ENCODE measurements around the gene ZNF90.

Gene ZNF90

DNA sequence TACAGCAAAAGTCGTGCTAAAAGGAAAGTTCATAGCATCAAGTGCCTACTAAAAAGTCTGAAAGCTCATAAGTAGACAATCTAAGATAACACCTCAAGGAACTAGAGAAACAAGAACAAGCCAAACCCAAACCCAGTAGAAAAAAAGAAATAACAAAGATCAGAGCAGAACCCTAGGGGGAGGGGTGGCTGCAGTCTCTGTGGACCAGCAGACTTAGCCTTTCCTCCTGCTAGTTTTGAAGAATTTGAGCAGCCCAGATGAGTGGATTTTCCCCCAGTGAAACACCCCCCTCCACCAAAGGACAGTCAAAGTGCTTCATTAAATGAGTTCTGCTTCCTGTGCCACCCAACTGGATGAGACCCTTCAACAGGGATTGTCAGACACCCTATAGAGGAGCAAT, 86.7 kb downstream of the ZNF90 start (continued):
- TF ChIP-seq BCL11B (tag by site-specific recombination; IDR thresholded peaks at IDR 0.05; ENCODE audit: low read depth) (no peak), ZIC2 (tag by site-specific recombination; IDR thresholded peaks at IDR 0.05) (no peak), ZNF426 (tag by site-specific recombination; IDR thresholded peaks at IDR 0.05) (no peak), ZNF785 (tag by site-specific recombination; IDR thresholded peaks at IDR 0.05) (no peak), ZNF555 (tag by site-specific recombination; conservative IDR thresholded peaks at IDR 0.05) (no peak), ZNF664 (tag by site-specific recombination; IDR thresholded peaks at IDR 0.05) (no peak), ZNF311 (tag by site-specific recombination; IDR thresholded peaks at IDR 0.05; ENCODE audit: borderline replicate concordance) (no peak), GLI4 (tag by site-specific recombination; IDR thresholded peaks at IDR 0.05) (no peak)

DNA sequence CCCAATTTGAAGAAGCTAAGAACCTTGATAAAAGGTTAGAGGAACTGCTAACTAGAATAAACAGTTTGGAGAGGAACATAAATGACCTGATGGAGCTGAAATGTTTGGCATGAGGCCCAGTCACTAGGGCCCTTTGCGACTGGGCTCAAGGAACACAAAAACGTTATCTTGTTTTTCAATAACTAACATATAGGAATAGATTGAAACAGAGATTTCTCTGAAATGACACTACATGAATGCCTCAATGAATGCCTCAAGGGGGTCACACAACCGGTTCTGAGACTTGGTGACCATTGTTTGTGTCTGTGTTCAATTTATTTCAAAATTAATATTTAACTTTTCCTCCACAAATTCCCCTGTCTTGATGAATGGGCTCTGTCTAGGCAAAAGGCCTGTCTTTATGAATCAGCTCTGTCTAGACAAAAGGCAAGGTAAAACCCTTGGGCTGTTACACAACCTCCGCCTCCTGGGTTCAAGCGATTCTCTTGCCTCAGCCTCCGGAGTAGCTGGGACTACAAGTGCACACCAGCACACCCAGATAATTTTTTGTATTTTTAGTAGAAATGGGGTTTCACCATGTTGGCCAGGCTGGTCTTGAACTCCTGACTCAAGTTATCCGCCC, 88.3 kb downstream of the ZNF90 start:
- POLR2A ChIA-PET: interaction anchor here (0.6 to 1.2 kb wide), 4 partner anchors 9 to 114 kb away, joined by 3 to 8 read pairs (median 4); partner anchors contain the start of gene ZNF90
- H3K36me3 ChIP-seq (ENCODE audit: control insufficient read depth in 2 of 2, insufficient read depth in 1 of 2, low read length in 2 of 2): no peaks in the 10 kb centered on the region
- no peaks in the 10 kb centered on the region for H3K9me3 ChIP-seq (ENCODE audit: control insufficient read depth, insufficient read depth, low read depth, low read length)
- no peak overlapping the region for H3K27ac ChIP-seq (ENCODE audit: extremely low read depth, low read depth, low read length)
- no peak overlapping the region for H3K4me3 ChIP-seq (ENCODE audit: low read depth, low read length)
- no peaks in the 10 kb centered on the region for H3K4me1 ChIP-seq (ENCODE audit: control insufficient read depth, insufficient read depth, low read length)
- CTCF ChIA-PET: no interaction called here
- TF ChIP-seq ZNF138 (tag by site-specific recombination; IDR thresholded peaks at IDR 0.05; ENCODE audit: borderline replicate concordance) (no peak), ZFP37 (tag by site-specific recombination; IDR thresholded peaks at IDR 0.05) (no peak), ZNF311 (tag by site-specific recombination; IDR thresholded peaks at IDR 0.05; ENCODE audit: borderline replicate concordance) (no peak), WT1 (tag by site-specific recombination; IDR thresholded peaks at IDR 0.05) (no peak), ZNF274 (IDR thresholded peaks at IDR 0.05; ENCODE audit: low read length) (no peak), ZNF274 (tag by site-specific recombination; IDR thresholded peaks at IDR 0.05; ENCODE audit: borderline replicate concordance) (no peak), ZNF214 (tag by site-specific recombination; IDR thresholded peaks at IDR 0.05; ENCODE audit: borderline replicate concordance) (no peak), ZNF341 (tag by site-specific recombination; IDR thresholded peaks at IDR 0.05; ENCODE audit: low read depth) (no peak), ZNF549 (tag by site-specific recombination; IDR thresholded peaks at IDR 0.05) (no peak), FEZF1 (tag by site-specific recombination; IDR thresholded peaks at IDR 0.05) (no peak), MEIS1 (CRISPR knock-in tag; IDR thresholded peaks at IDR 0.05; ENCODE audit: borderline replicate concordance) (no peak), ZNF558 (tag by site-specific recombination; IDR thresholded peaks at IDR 0.05) (no peak), ZNF169 (tag by site-specific recombination; IDR thresholded peaks at IDR 0.05) (no peak), ZNF48 (tag by site-specific recombination; IDR thresholded peaks at IDR 0.05) (no peak)
- TF ChIP-seq, protein P1, sequence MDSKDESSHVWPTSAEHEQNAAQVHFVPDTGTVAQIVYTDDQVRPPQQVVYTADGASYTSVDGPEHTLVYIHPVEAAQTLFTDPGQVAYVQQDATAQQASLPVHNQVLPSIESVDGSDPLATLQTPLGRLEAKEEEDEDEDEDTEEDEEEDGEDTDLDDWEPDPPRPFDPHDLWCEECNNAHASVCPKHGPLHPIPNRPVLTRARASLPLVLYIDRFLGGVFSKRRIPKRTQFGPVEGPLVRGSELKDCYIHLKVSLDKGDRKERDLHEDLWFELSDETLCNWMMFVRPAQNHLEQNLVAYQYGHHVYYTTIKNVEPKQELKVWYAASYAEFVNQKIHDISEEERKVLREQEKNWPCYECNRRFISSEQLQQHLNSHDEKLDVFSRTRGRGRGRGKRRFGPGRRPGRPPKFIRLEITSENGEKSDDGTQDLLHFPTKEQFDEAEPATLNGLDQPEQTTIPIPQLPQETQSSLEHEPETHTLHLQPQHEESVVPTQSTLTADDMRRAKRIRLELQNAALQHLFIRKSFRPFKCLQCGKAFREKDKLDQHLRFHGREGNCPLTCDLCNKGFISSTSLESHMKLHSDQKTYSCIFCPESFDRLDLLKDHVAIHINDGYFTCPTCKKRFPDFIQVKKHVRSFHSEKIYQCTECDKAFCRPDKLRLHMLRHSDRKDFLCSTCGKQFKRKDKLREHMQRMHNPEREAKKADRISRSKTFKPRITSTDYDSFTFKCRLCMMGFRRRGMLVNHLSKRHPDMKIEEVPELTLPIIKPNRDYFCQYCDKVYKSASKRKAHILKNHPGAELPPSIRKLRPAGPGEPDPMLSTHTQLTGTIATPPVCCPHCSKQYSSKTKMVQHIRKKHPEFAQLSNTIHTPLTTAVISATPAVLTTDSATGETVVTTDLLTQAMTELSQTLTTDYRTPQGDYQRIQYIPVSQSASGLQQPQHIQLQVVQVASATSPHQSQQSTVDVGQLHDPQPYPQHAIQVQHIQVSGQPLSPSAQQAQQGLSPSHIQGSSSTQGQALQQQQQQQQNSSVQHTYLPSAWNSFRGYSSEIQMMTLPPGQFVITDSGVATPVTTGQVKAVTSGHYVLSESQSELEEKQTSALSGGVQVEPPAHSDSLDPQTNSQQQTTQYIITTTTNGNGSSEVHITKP (tag by site-specific recombination; IDR thresholded peaks at IDR 0.05): no peak
- TF ChIP-seq, protein P2, sequence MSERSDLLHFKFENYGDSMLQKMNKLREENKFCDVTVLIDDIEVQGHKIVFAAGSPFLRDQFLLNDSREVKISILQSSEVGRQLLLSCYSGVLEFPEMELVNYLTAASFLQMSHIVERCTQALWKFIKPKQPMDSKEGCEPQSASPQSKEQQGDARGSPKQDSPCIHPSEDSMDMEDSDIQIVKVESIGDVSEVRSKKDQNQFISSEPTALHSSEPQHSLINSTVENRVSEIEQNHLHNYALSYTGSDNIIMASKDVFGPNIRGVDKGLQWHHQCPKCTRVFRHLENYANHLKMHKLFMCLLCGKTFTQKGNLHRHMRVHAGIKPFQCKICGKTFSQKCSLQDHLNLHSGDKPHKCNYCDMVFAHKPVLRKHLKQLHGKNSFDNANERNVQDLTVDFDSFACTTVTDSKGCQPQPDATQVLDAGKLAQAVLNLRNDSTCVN (tag by site-specific recombination; optimal IDR thresholded peaks at IDR 0.05): no peak
- TF ChIP-seq, protein P3, sequence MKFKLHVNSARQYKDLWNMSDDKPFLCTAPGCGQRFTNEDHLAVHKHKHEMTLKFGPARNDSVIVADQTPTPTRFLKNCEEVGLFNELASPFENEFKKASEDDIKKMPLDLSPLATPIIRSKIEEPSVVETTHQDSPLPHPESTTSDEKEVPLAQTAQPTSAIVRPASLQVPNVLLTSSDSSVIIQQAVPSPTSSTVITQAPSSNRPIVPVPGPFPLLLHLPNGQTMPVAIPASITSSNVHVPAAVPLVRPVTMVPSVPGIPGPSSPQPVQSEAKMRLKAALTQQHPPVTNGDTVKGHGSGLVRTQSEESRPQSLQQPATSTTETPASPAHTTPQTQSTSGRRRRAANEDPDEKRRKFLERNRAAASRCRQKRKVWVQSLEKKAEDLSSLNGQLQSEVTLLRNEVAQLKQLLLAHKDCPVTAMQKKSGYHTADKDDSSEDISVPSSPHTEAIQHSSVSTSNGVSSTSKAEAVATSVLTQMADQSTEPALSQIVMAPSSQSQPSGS (tag by site-specific recombination; IDR thresholded peaks at IDR 0.05; ENCODE audit: low read depth): no peak
- TF ChIP-seq, protein P4, sequence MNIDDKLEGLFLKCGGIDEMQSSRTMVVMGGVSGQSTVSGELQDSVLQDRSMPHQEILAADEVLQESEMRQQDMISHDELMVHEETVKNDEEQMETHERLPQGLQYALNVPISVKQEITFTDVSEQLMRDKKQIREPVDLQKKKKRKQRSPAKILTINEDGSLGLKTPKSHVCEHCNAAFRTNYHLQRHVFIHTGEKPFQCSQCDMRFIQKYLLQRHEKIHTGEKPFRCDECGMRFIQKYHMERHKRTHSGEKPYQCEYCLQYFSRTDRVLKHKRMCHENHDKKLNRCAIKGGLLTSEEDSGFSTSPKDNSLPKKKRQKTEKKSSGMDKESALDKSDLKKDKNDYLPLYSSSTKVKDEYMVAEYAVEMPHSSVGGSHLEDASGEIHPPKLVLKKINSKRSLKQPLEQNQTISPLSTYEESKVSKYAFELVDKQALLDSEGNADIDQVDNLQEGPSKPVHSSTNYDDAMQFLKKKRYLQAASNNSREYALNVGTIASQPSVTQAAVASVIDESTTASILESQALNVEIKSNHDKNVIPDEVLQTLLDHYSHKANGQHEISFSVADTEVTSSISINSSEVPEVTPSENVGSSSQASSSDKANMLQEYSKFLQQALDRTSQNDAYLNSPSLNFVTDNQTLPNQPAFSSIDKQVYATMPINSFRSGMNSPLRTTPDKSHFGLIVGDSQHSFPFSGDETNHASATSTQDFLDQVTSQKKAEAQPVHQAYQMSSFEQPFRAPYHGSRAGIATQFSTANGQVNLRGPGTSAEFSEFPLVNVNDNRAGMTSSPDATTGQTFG (tag by site-specific recombination; IDR thresholded peaks at IDR 0.05; ENCODE audit: borderline replicate concordance): no peak
- TF ChIP-seq, protein P5, sequence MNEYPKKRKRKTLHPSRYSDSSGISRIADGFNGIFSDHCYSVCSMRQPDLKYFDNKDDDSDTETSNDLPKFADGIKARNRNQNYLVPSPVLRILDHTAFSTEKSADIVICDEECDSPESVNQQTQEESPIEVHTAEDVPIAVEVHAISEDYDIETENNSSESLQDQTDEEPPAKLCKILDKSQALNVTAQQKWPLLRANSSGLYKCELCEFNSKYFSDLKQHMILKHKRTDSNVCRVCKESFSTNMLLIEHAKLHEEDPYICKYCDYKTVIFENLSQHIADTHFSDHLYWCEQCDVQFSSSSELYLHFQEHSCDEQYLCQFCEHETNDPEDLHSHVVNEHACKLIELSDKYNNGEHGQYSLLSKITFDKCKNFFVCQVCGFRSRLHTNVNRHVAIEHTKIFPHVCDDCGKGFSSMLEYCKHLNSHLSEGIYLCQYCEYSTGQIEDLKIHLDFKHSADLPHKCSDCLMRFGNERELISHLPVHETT (tag by site-specific recombination; IDR thresholded peaks at IDR 0.05): no peak

Measured in HEK293 (cell line).